K562 (cell line): ENCODE results near the gene ATP5PO. TPM values are rescaled to one million over a fixed set of nuclear protein-coding genes. Genes with fewer than 3 reads are reported as not detected.
A peak's percentile ranks its signal among the peaks of the same experiment; 100 is the strongest.

Experiments used
- CBFA2T2 ChIP-seq: fragments of 450-650 bp; conservative IDR thresholded peaks from 2 replicates; pipeline ENCODE4 v1.6.1; 2017; ENCODE audit warnings: mild to moderate bottlenecking
- FOXJ3 ChIP-seq: sonication (generic); formaldehyde crosslinking; IDR thresholded peaks from 2 replicates; pipeline ENCODE4 v1.4.0; 2020; ENCODE audit warnings: mild to moderate bottlenecking, missing genetic modification reagents
- FOXK2 ChIP-seq, 2 experiments: fragments of 450-650 bp; IDR thresholded peaks in 1 of 2; conservative IDR thresholded peaks in 1 of 2; 2 replicates each; pipeline ENCODE4 v1.6.1; 2016; ENCODE audit warnings: low read depth in 2 of 2, mild to moderate bottlenecking in 1 of 2
- NR2F6 ChIP-seq: fragments of 450-650 bp; formaldehyde crosslinking; IDR thresholded peaks from 2 replicates; pipeline ENCODE4 v1.4.0; 2020; ENCODE audit warnings: mild to moderate bottlenecking
- PBX2 ChIP-seq, 2 experiments: IDR thresholded peaks in 1 of 2; conservative IDR thresholded peaks in 1 of 2; 2 replicates each; pipeline ENCODE4 v1.6.1; 2016; ENCODE audit warnings: low read depth in 2 of 2, mild to moderate bottlenecking in 1 of 2, missing compliant biosample characterization in 1 of 2, missing genetic modification characterization in 1 of 2, moderate library complexity in 1 of 2
- RAD51 ChIP-seq: fragments of 450-650 bp; IDR thresholded peaks from 2 replicates; pipeline ENCODE4 v1.7.1; 2016; ENCODE audit warnings: low read depth, mild to moderate bottlenecking, borderline replicate concordance
- TAF1 ChIP-seq: IDR thresholded peaks from 2 replicates; pipeline ENCODE4 v1.6.1; 2011; ENCODE audit warnings: mild to moderate bottlenecking, low read length, moderate library complexity; ENCODE audit not compliant: insufficient read depth, control insufficient read depth, severe bottlenecking; ENCODE audit errors: extremely low read depth
- TFE3 ChIP-seq: fragments of 450-650 bp; formaldehyde crosslinking; IDR thresholded peaks from 2 replicates; pipeline ENCODE4 v1.4.0; 2020; ENCODE audit warnings: mild to moderate bottlenecking, mixed read lengths
- USF1 ChIP-seq: sonication (generic); formaldehyde crosslinking; IDR thresholded peaks from 2 replicates; pipeline ENCODE4 v1.9.0; 2022; ENCODE audit warnings: mild to moderate bottlenecking, missing genetic modification reagents
- XRCC4 ChIP-seq: IDR thresholded peaks from one replicate; pipeline ENCODE4 v1.6.1; 2011; ENCODE audit not compliant: insufficient read depth, insufficient read length; ENCODE audit errors: extremely low read depth
- ZBTB8A ChIP-seq: fragments of 450-650 bp; IDR thresholded peaks from 2 replicates; pipeline ENCODE4 v1.6.1; 2018; ENCODE audit warnings: mild to moderate bottlenecking, moderate library complexity; ENCODE audit not compliant: partially characterized antibody
- ZMIZ1 ChIP-seq, 2 experiments: fragments of 150-350 bp in 1 of 2; IDR thresholded peaks; 2 replicates each; pipeline ENCODE4 v1.6.1; 2012 to 2016; ENCODE audit warnings: low read depth in 2 of 2, low read length in 2 of 2, mild to moderate bottlenecking in 1 of 2, moderate library complexity in 1 of 2
- ZNF639 ChIP-seq, 2 experiments: fragments of 200-800 bp in 1 of 2; sonication (Bioruptor generic) in 1 of 2; sonication (generic) in 1 of 2; formaldehyde crosslinking in 1 of 2; IDR thresholded peaks in 1 of 2; conservative IDR thresholded peaks in 1 of 2; 2 replicates each; pipeline versions ENCODE4 v1.5.0 to v1.6.1; 2016 to 2020; ENCODE audit warnings: missing compliant biosample characterization in 1 of 2, missing genetic modification characterization in 1 of 2, missing genetic modification reagents in 1 of 2
- ZNF699 ChIP-seq: fragments of 250-450 bp; sonication (Bioruptor Pico); IDR thresholded peaks from 2 replicates; pipeline ENCODE4 v1.8.0; 2021; ENCODE audit warnings: mild to moderate bottlenecking, moderate library complexity; ENCODE audit not compliant: insufficient replicate concordance
- polyA plus RNA-seq, 8 experiments: library from polyadenylated mRNA; depleted of rRNA in 4 of 8; stranded (reverse) in 5 of 8; unstranded in 3 of 8; fragments of >200 nt; fragmentation: Nextera tagmentation in 2 of 8; fragmentation: Illumina TruSeq in 1 of 8; extraction: Ambion mirVana in 2 of 8; extraction: Trizol in 1 of 8; gene quantifications; 2 replicates each; pipeline versions ENCODE4 v1.2.1 to v1.2.3, GENCODE V29; 2011 to 2014; ENCODE audit warnings: inconsistent platforms in 1 of 8, missing spikeins in 1 of 8
- total RNA-seq, 7 experiments: library from RNA; depleted of rRNA in 6 of 7; stranded (reverse); fragments of >200 nt in 6 of 7; fragmentation: Illumina TruSeq in 2 of 7; extraction: Trizol in 2 of 7; gene quantifications; 2 replicates each; pipeline versions ENCODE4 v1.2.1 to v1.2.3, GENCODE V29; 2011 to 2021; ENCODE audit warnings: low replicate concordance in 1 of 7

ATP5PO gene
- total and polyA plus RNA-seq, 9 of the 15 experiments (the other 6 are each of a cell fraction or from before 2014, with no cell fraction given) = 367 to 2,722 (median 808) TPM

GRCh38 chr21:33884376-33885171 lies 31.0 kb downstream of the ATP5PO start (continued):
- TF ChIP-seq PBX2 (CRISPR knock-in tag; IDR thresholded peaks at IDR 0.05; ENCODE audit: low read depth) (no peak), PBX2 (tag; conservative IDR thresholded peaks at IDR 0.05; ENCODE audit: low read depth) (no peak), ZMIZ1 (IDR thresholded peaks at IDR 0.05; ENCODE audit: low read depth in 2 of 2, low read length in 2 of 2) (no peak), CBFA2T2 (peak; percentile 34), USF1 (0 out of 2 replicates have a peak, but pooled peaks have one; percentile 9), NR2F6 (CRISPR knock-in tag) (no peak), RAD51 (peak; percentile 83), TFE3 (CRISPR knock-in tag) (peak; percentile 94), TAF1 (no peak), FOXJ3 (no peak), FOXK2 (conservative IDR thresholded peaks at IDR 0.05 in 1 of 2, IDR thresholded peaks at IDR 0.05 in 1 of 2; ENCODE audit: low read depth in 2 of 2) (no peak), ZNF699 (CRISPR knock-in tag) (no peak), ZBTB8A (no peak), XRCC4 (no peak), ZNF639 (CRISPR knock-in tag; conservative IDR thresholded peaks at IDR 0.05 in 1 of 2, IDR thresholded peaks at IDR 0.05 in 1 of 2) (no peak)
